ENCODE results near the gene SLC23A1. TPM values are rescaled to one million over a fixed set of nuclear protein-coding genes. Genes with fewer than 3 reads are reported as not detected.

The SLC23A1 gene
- total RNA-seq, 4 donors from 2014 or later: not detected

DNA sequence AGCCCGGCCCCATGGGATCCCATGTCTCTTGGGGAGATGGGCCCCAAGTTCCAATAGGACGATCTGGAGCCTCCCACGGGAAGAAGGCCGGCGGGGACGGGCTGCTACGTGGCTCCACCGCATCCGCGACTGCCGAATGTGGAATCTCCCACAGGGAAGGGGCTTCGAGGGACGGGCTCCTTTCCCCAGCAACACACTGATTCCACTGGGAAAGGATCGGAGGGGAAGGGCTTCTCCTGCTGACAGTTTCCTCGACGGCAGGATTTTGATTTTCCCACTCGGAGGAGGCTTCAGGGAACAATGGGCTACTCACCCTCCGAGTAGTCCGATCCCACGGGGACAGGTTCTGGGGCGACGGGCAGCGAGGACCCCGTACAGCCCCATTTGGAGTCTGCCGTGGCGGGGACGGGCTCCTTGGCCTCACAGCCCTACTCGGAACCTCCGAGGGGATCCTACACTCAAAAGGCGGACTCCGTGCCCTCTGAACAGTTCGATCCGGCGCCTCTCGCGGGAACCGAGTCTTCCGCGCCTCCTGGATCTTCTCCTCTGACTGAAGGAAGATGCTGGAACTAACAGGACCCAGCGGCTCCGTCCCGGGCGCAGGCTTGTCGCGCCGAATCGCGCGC lies 10.5 kb upstream of the SLC23A1 start:
- peak overlapping the region; percentile 49 to 63 for H3K4me3 ChIP-seq
- H3K36me3 ChIP-seq: no peaks in the 10 kb centered on the region
- peaks cover 35% of the 10 kb centered on the region for H3K27me3 ChIP-seq
- H3K4me1 ChIP-seq: peaks cover 0 to 56% (median 27%) of the 10 kb centered on the region in 3 donors
- H3K27ac ChIP-seq: peak overlapping the region in 3 of 4 donors; percentile 82 to 85 (median 83)
- no CpG with 5 or more reads among the region's 49 CpGs for WGBS, 2 donors (ENCODE audit: low coverage in 1 of 2)
- no peak for ATAC-seq
- no peaks in the 10 kb centered on the region for H3K9me3 ChIP-seq
- TF ChIP-seq, protein P1, sequence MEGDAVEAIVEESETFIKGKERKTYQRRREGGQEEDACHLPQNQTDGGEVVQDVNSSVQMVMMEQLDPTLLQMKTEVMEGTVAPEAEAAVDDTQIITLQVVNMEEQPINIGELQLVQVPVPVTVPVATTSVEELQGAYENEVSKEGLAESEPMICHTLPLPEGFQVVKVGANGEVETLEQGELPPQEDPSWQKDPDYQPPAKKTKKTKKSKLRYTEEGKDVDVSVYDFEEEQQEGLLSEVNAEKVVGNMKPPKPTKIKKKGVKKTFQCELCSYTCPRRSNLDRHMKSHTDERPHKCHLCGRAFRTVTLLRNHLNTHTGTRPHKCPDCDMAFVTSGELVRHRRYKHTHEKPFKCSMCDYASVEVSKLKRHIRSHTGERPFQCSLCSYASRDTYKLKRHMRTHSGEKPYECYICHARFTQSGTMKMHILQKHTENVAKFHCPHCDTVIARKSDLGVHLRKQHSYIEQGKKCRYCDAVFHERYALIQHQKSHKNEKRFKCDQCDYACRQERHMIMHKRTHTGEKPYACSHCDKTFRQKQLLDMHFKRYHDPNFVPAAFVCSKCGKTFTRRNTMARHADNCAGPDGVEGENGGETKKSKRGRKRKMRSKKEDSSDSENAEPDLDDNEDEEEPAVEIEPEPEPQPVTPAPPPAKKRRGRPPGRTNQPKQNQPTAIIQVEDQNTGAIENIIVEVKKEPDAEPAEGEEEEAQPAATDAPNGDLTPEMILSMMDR (IDR thresholded peaks at IDR 0.05): no peak
- no peak for TF ChIP-seq POLR2AphosphoS5 (IDR thresholded peaks at IDR 0.05)
- no peak for TF ChIP-seq POLR2A (IDR thresholded peaks at IDR 0.05)
- TF ChIP-seq EP300 (IDR thresholded peaks at IDR 0.05): no peak

DNA sequence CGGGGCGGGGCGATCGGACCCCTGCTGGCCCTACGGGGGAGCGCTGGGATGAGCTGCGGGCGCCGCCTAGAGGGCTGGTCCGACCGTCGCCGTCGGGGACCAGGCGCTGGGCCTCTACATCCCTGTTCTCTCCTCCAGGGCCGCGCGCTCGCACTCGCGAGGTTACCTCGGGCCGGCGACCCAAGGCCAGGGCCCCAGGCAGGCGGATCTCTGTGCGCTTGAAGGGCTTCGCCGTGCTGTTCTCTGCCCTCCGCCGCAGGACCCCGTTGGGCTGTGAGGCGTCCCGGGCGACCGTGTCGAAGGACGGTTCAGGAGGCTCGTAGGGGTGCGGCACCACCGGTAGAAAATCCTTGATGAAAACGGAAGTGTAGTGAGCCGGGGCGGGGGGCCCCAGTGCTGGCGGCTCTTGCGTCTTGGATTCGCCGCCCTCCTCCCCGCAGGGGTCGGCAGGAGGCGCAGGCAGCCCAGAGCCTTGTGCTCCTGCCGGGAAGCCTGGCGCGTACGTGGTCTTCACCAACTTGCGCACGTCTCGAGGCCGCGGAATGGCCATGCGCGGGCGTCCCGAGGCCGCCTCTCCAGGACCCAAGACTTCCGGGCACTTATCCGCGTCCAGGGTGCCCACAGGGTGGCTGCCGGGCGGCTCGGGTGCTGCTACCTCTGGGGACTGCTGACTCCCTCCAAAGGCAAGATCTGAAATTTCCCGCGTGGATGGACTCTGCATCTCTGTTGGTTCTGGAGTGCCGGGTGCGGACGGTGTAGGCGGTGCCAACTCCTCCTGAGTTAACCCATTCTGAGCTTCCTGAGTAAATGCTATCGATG lies 9.8 kb upstream of the SLC23A1 start:
- no peak for TF ChIP-seq POLR2A (IDR thresholded peaks at IDR 0.05)
- TF ChIP-seq, protein P1 (IDR thresholded peaks at IDR 0.05): peak in 3 of 4 experiments; percentile 22 to 54 (median 40)
- peak; percentile 23 for ATAC-seq
- Histone ChIP-seq H3K27me3 (peaks cover 35% of the 10 kb centered on the region), H3K4me3 (peak overlapping the region; percentile 49 to 63), H3K27ac (peak overlapping the region in 2 of 4 donors; percentile 5 to 26), H3K4me1 (peaks cover 0 to 63% (median 34%) of the 10 kb centered on the region in 3 donors), H3K36me3 (no peaks in the 10 kb centered on the region), H3K9me3 (no peaks in the 10 kb centered on the region)
- WGBS, 2 donors (ENCODE audit: low coverage in 1 of 2): no CpG with 5 or more reads among the region's 77 CpGs

GRCh38 chr5:139392324-139392677 lies 9.2 kb upstream of the SLC23A1 start:
- no peak for TF ChIP-seq POLR2AphosphoS5 (IDR thresholded peaks at IDR 0.05)
- peaks cover 35% of the 10 kb centered on the region for H3K27me3 ChIP-seq
- no peaks in the 10 kb centered on the region for H3K9me3 ChIP-seq
- H3K4me3 ChIP-seq: peak overlapping the region in 1 of 2 donors; percentile 63
- peaks cover 0 to 66% (median 37%) of the 10 kb centered on the region in 3 donors for H3K4me1 ChIP-seq
- H3K36me3 ChIP-seq: no peaks in the 10 kb centered on the region
- WGBS, 2 donors (ENCODE audit: low coverage in 1 of 2): no CpG with 5 or more reads among the region's 36 CpGs
- peak overlapping the region in 2 of 4 donors; percentile 5 to 43 for H3K27ac ChIP-seq
- ATAC-seq: no peak

- H3K27me3 ChIP-seq: peaks cover 35% of the 10 kb centered on the region
- H3K36me3 ChIP-seq: no peaks in the 10 kb centered on the region
- ATAC-seq: no peak
- H3K27ac ChIP-seq: peak overlapping the region in 3 of 4 donors; percentile 43 to 55 (median 48)
- peak overlapping the region in 1 of 2 donors; percentile 63 for H3K4me3 ChIP-seq
- 59 to 67% methylated on average over 3 to 5 of the region's 33 CpGs for WGBS, 2 donors (ENCODE audit: low coverage in 1 of 2)
- no peak for TF ChIP-seq POLR2AphosphoS5 (IDR thresholded peaks at IDR 0.05)
- TF ChIP-seq POLR2A (IDR thresholded peaks at IDR 0.05): no peak
- TF ChIP-seq EP300 (IDR thresholded peaks at IDR 0.05): no peak
- TF ChIP-seq, protein P1 (IDR thresholded peaks at IDR 0.05): no peak
- peaks cover 0 to 66% (median 37%) of the 10 kb centered on the region in 3 donors for H3K4me1 ChIP-seq
- H3K9me3 ChIP-seq: no peaks in the 10 kb centered on the region
Observed at GRCh38 chr5:139391570-139392323, 8.7 kb upstream of the SLC23A1 start.
